ENCODE measurements around the gene GAST. TPM values are rescaled to one million over a fixed set of nuclear protein-coding genes. Genes with fewer than 3 reads are reported as not detected.

GAST gene
- total RNA-seq, 1 experiment from 2014 or later, result 0.75 TPM

- Mint-ChIP-seq H3K27me3 (ENCODE audit: insufficient read depth, unreplicated experiment) (no peaks in the 10 kb centered on the region), H3K9me3 (ENCODE audit: unreplicated experiment) (no peaks in the 10 kb centered on the region), H3K4me3 (ENCODE audit: unreplicated experiment) (no peak overlapping the region), H3K36me3 (ENCODE audit: insufficient read depth, unreplicated experiment) (peaks cover 81% of the 10 kb centered on the region), H3K4me1 (ENCODE audit: low read depth, unreplicated experiment) (peaks cover 20% of the 10 kb centered on the region), H3K27ac (ENCODE audit: unreplicated experiment) (peak overlapping the region; percentile 33)
- H3K4me3 ChIP-seq (ENCODE audit: low read depth, low read length), result no peak overlapping the region
- peaks cover 18% of the 10 kb centered on the region for H3K36me3 ChIP-seq (ENCODE audit: control insufficient read depth, insufficient read depth, low read length)
- no peaks in the 10 kb centered on the region for H3K27me3 ChIP-seq (replicated peaks; ENCODE audit: control insufficient read depth, insufficient read depth, low read length)
- no peak for DNase-seq
- H3K4me1 ChIP-seq, result peaks cover 8% of the 10 kb centered on the region; the same call in 1 of the 2 replicates
- no peaks in the 10 kb centered on the region for H3K9me3 ChIP-seq
- TF ChIP-seq CTCF (IDR thresholded peaks at IDR 0.05; ENCODE audit: insufficient read depth in 1 of 2, low read depth in 1 of 2, low read length in 1 of 2, severe bottlenecking in 1 of 2, unreplicated experiment in 1 of 2), result no peak
- no TSS peak for BruUV-seq (replicated peaks)
- CTCF ChIA-PET, result interaction anchor here (0.6 kb wide), 1 partner anchor 36 kb away, joined by 5 read pairs; no protein-coding TSS in a partner anchor
- POLR2A ChIA-PET, result interaction anchor here (0.5 to 0.6 kb wide), 2 partner anchors 36 to 1278 kb away, joined by 4 to 6 read pairs; no protein-coding TSS in a partner anchor
- intact Hi-C loops (cut with micrococcal nuclease; ENCODE audit: unreplicated experiment), result no loop called here
Measured at GRCh38 chr17:41692722-41693521, 19.2 kb upstream of the GAST start.

- intact Hi-C loops (cut with micrococcal nuclease; ENCODE audit: unreplicated experiment), result no loop called here
- peaks cover 13% of the 10 kb centered on the region for H3K36me3 ChIP-seq (ENCODE audit: control insufficient read depth, insufficient read depth, low read length)
- Mint-ChIP-seq H3K4me3 (ENCODE audit: unreplicated experiment) (no peak overlapping the region), H3K4me1 (ENCODE audit: low read depth, unreplicated experiment) (peaks cover 10% of the 10 kb centered on the region), H3K9me3 (ENCODE audit: unreplicated experiment) (no peaks in the 10 kb centered on the region), H3K36me3 (ENCODE audit: insufficient read depth, unreplicated experiment) (peaks cover 58% of the 10 kb centered on the region), H3K27me3 (ENCODE audit: insufficient read depth, unreplicated experiment) (no peaks in the 10 kb centered on the region), H3K27ac (ENCODE audit: unreplicated experiment) (peak overlapping the region; percentile 12)
- ChIA-PET POLR2A (interaction anchor here (0.9 kb wide), 1 partner anchor 39 kb away, joined by 3 read pairs; no protein-coding TSS in a partner anchor), CTCF (interaction anchor here (1.0 to 1.4 kb wide), 5 partner anchors 30 to 265 kb away, joined by 3 to 6 read pairs (median 4); no protein-coding TSS in a partner anchor)
- H3K4me1 ChIP-seq, result peaks cover 5% of the 10 kb centered on the region; the same call in 1 of the 2 replicates
- BruUV-seq (replicated peaks), result no TSS peak
- no peak for TF ChIP-seq CTCF (IDR thresholded peaks at IDR 0.05; ENCODE audit: insufficient read depth in 1 of 2, low read depth in 1 of 2, low read length in 1 of 2, severe bottlenecking in 1 of 2, unreplicated experiment in 1 of 2)
- H3K27me3 ChIP-seq (replicated peaks; ENCODE audit: control insufficient read depth, insufficient read depth, low read length), result no peaks in the 10 kb centered on the region
- no peak for DNase-seq
- H3K4me3 ChIP-seq (ENCODE audit: low read depth, low read length), result no peak overlapping the region
- H3K9me3 ChIP-seq, result no peaks in the 10 kb centered on the region
Measured at GRCh38 chr17:41695134-41695661, 16.9 kb upstream of the GAST start.

- BruUV-seq (replicated peaks), result no TSS peak
- POLR2A ChIA-PET, result interaction anchor here (0.6 to 0.9 kb wide), 3 partner anchors 17 to 90 kb away, joined by 3 to 5 read pairs (median 4); partner anchors contain the start of gene JUP
Measured at GRCh38 chr17:41695954-41696757, 16.0 kb upstream of the GAST start.

More at GRCh38 chr17:41695954-41696757, 16.0 kb upstream of the GAST start:
- H3K9me3 Mint-ChIP-seq (ENCODE audit: unreplicated experiment), result no peaks in the 10 kb centered on the region
- no peak overlapping the region for H3K4me3 Mint-ChIP-seq (ENCODE audit: unreplicated experiment)
- H3K36me3 Mint-ChIP-seq (ENCODE audit: insufficient read depth, unreplicated experiment), result peaks cover 48% of the 10 kb centered on the region
- CTCF ChIA-PET, result interaction anchor here (0.5 to 1.4 kb wide), 18 partner anchors 9 to 1298 kb away, joined by 3 to 7 read pairs (median 3); partner anchors contain the start of genes KLHL11, ODAD4 and P3H4
- intact Hi-C loops (cut with micrococcal nuclease; ENCODE audit: unreplicated experiment), result no loop called here
- H3K9me3 ChIP-seq, result no peaks in the 10 kb centered on the region
- H3K36me3 ChIP-seq (ENCODE audit: control insufficient read depth, insufficient read depth, low read length), result peaks cover 9% of the 10 kb centered on the region; the same call in 1 of the 2 replicates
- H3K4me3 ChIP-seq (ENCODE audit: low read depth, low read length), result no peak overlapping the region
- H3K27ac Mint-ChIP-seq (ENCODE audit: unreplicated experiment), result peak overlapping the region; percentile 12
- peak; percentile 69 to 76 for DNase-seq
- H3K4me1 Mint-ChIP-seq (ENCODE audit: low read depth, unreplicated experiment), result peaks cover 10% of the 10 kb centered on the region
- H3K27me3 ChIP-seq (replicated peaks; ENCODE audit: control insufficient read depth, insufficient read depth, low read length), result no peaks in the 10 kb centered on the region
- no peaks in the 10 kb centered on the region for H3K27me3 Mint-ChIP-seq (ENCODE audit: insufficient read depth, unreplicated experiment)
- peak; percentile 78 to 89 for TF ChIP-seq CTCF (IDR thresholded peaks at IDR 0.05; ENCODE audit: insufficient read depth in 1 of 2, low read depth in 1 of 2, low read length in 1 of 2, severe bottlenecking in 1 of 2, unreplicated experiment in 1 of 2)
- H3K4me1 ChIP-seq, result no peaks in the 10 kb centered on the region

Measured in Caco-2 (cell line).